HCT116 (cell line): Measurements from ENCODE around the gene EFCAB7. TPM values are rescaled to one million over a fixed set of nuclear protein-coding genes. Genes with fewer than 3 reads are reported as not detected.

Experiments
- ATAC-seq: fragments of 200-7000 bp; cut with Tn5 transposase; 2 replicates; pipeline ENCODE4 v1.9.1; 2020; ENCODE audit warnings: mild to moderate bottlenecking, moderate library complexity
- BruUV-seq: library from RNA; stranded (reverse); fragments of 400-500 nt; replicated peaks from 2 replicates; lab custom pipeline; 2021; lab: Mats Ljungman, UMichigan
- CTCF ChIA-PET: fragments of 300-600 bp; sonication (Branson Sonifier 250); formaldehyde crosslinking; loops from one replicate; lab custom pipeline; 2021; ENCODE audit warnings: antibody characterized with exemption; lab: Charles Lee
- POLR2A ChIA-PET: fragments of 300-600, 350-600 bp; sonication (Branson Sonifier 250); formaldehyde crosslinking; loops from one replicate; lab custom pipeline; 2021; ENCODE audit warnings: antibody characterized with exemption; lab: Charles Lee
- RAD21 ChIA-PET, 2 experiments: fragments of 300-600 bp; sonication (Branson Sonifier 250); formaldehyde crosslinking; loops; one replicate each; lab custom pipeline; 2023; ENCODE audit warnings: low total read pairs in 2 of 2; ENCODE audit not compliant: uncharacterized antibody in 2 of 2, unreplicated experiment in 2 of 2, low non-redundant PET in 1 of 2; lab: Charles Lee
- DNase-seq: peaks from one replicate; pipeline ENCODE4 v3.0.0-alpha.2; 2010; ENCODE audit warnings: low read depth, low spot score
- H2AFZ ChIP-seq: fragments of 200-600 bp; shearing (Covaris generic), sonication (generic); 2 replicates; pipeline ENCODE4 v1.6.1; 2017; ENCODE audit warnings: low read depth, mixed run types, mixed read lengths, antibody characterized with exemption, low read length; ENCODE audit not compliant: poor library complexity, severe bottlenecking
- H3K27ac ChIP-seq: 2 replicates; pipeline ENCODE4 v1.5.1; 2012; ENCODE audit warnings: low read depth, low read length
- H3K27me3 ChIP-seq: fragments of 200-600 bp; sonication (generic); 2 replicates; pipeline ENCODE4 v1.6.1; 2016; ENCODE audit warnings: mixed run types, low read length, mixed read lengths; ENCODE audit not compliant: insufficient read depth
- H3K36me3 ChIP-seq, 2 experiments: fragments of 200-500 bp in 1 of 2; fragments of 200-600 bp in 1 of 2; sonication (Bioruptor generic) in 1 of 2; sonication (generic) in 1 of 2; 2 replicates each; pipeline versions ENCODE4 v1.5.1 to v1.6.1; 2014 to 2016; ENCODE audit warnings: low read length in 2 of 2, inconsistent platforms in 1 of 2, mixed read lengths in 1 of 2, mixed run types in 1 of 2; ENCODE audit not compliant: insufficient read depth in 2 of 2, control insufficient read depth in 1 of 2
- H3K4me1 ChIP-seq, 2 experiments: fragments of 200-600 bp in 1 of 2; sonication (generic) in 1 of 2; 2 replicates each; pipeline versions ENCODE4 v1.5.1 to v1.6.1; 2012 to 2017; ENCODE audit warnings: low read length in 2 of 2, inconsistent platforms in 1 of 2, mild to moderate bottlenecking in 1 of 2, mixed read lengths in 1 of 2, mixed run types in 1 of 2, moderate library complexity in 1 of 2; ENCODE audit not compliant: insufficient read depth in 2 of 2, control insufficient read depth in 1 of 2
- H3K4me2 ChIP-seq: fragments of 200-600 bp; sonication (generic); 2 replicates; pipeline ENCODE4 v1.6.1; 2017; ENCODE audit warnings: mixed run types, low read length, mixed read lengths
- H3K4me3 ChIP-seq, 2 experiments: fragments of 200-600 bp in 1 of 2; sonication (generic) in 1 of 2; replicated peaks in 1 of 2; 2 replicates each; pipeline ENCODE4 v1.5.1; 2011 to 2016; ENCODE audit warnings: low read length in 2 of 2, control low read depth in 1 of 2, low read depth in 1 of 2, mild to moderate bottlenecking in 1 of 2, mixed read lengths in 1 of 2, mixed run types in 1 of 2
- H3K79me2 ChIP-seq: fragments of 200-600 bp; sonication (generic); 2 replicates; pipeline ENCODE4 v1.6.1; 2017; ENCODE audit warnings: mild to moderate bottlenecking, mixed run types, low read length, moderate library complexity, mixed read lengths; ENCODE audit not compliant: insufficient read depth
- H3K9ac ChIP-seq: fragments of 200-600 bp; sonication (generic); 2 replicates; pipeline ENCODE4 v1.6.1; 2016; ENCODE audit warnings: low read length, mixed read lengths
- H3K9me2 ChIP-seq: fragments of 200-600 bp; sonication (generic), shearing (Covaris generic); 2 replicates; pipeline ENCODE4 v1.6.1; 2017; ENCODE audit warnings: mixed run types, mild to moderate bottlenecking, moderate library complexity; ENCODE audit not compliant: insufficient read depth
- H3K9me3 ChIP-seq, 2 experiments: fragments of 200-500 bp in 1 of 2; fragments of 200-600 bp in 1 of 2; sonication (Bioruptor generic) in 1 of 2; sonication (generic) in 1 of 2; 2 replicates each; pipeline ENCODE4 v1.6.1; 2014 to 2017; ENCODE audit warnings: low read length in 2 of 2, mixed read lengths in 2 of 2, inconsistent platforms in 1 of 2, low read depth in 1 of 2, mild to moderate bottlenecking in 1 of 2, mixed run types in 1 of 2, moderate library complexity in 1 of 2; ENCODE audit not compliant: control insufficient read depth in 1 of 2, insufficient read depth in 1 of 2
- H4K20me1 ChIP-seq: fragments of 200-600 bp; sonication (generic), shearing (Covaris generic); 2 replicates; pipeline ENCODE4 v1.6.1; 2017; ENCODE audit warnings: mixed run types, mild to moderate bottlenecking, moderate library complexity; ENCODE audit not compliant: insufficient read depth
- ATF3 ChIP-seq: IDR thresholded peaks from 2 replicates; pipeline ENCODE4 v1.6.1; 2012
- CBX3 ChIP-seq: IDR thresholded peaks from 2 replicates; pipeline ENCODE4 v1.6.1; 2012; ENCODE audit warnings: low read depth
- ELF1 ChIP-seq: IDR thresholded peaks from 2 replicates; pipeline ENCODE4 v1.6.1; 2012; ENCODE audit warnings: low read depth, borderline replicate concordance
- EZH2phosphoT487 ChIP-seq: fragments of 200-600 bp; IDR thresholded peaks from 2 replicates; pipeline ENCODE4 v1.6.1; 2018; ENCODE audit warnings: antibody characterized with exemption, borderline replicate concordance
- FOSL1 ChIP-seq: IDR thresholded peaks from 2 replicates; pipeline ENCODE4 v1.6.1; 2012; ENCODE audit warnings: low read depth
- JUND ChIP-seq: IDR thresholded peaks from 2 replicates; pipeline ENCODE4 v1.6.1; 2012
- MAX ChIP-seq: IDR thresholded peaks from 2 replicates; pipeline ENCODE4 v1.6.1; 2012
- RAD21 ChIP-seq: IDR thresholded peaks from 2 replicates; pipeline ENCODE4 v1.6.1; 2012; ENCODE audit warnings: low read depth, mild to moderate bottlenecking
- SIN3A ChIP-seq: IDR thresholded peaks from 2 replicates; pipeline ENCODE4 v1.6.1; 2012; ENCODE audit warnings: low read depth
- SRF ChIP-seq: IDR thresholded peaks from 2 replicates; pipeline ENCODE4 v1.6.1; 2012; ENCODE audit warnings: low read depth
- TCF7L2 ChIP-seq: IDR thresholded peaks from 2 replicates; pipeline ENCODE4 v1.7.0; 2011; ENCODE audit warnings: borderline replicate concordance, inconsistent platforms; ENCODE audit not compliant: insufficient read depth, insufficient read length; ENCODE audit errors: extremely low read depth
- ZFX ChIP-seq: fragments of 450-650 bp; IDR thresholded peaks from 2 replicates; pipeline ENCODE4 v1.6.1; 2017
- ZNF274 ChIP-seq: fragments of 200-500 bp; sonication (Bioruptor generic); IDR thresholded peaks from 2 replicates; pipeline ENCODE4 v1.6.1; 2014; ENCODE audit warnings: mild to moderate bottlenecking, low read depth, low read length, inconsistent platforms
- intact Hi-C: fragments of 100-400 bp; cut with micrococcal nuclease; formaldehyde crosslinking; loops from 2 replicates; pipeline ENCODE4 v1.10.0; 2022
- total RNA-seq: library from RNA; stranded (reverse); gene quantifications from one replicate; pipeline ENCODE4 v1.2.1, GENCODE V29; 2021; ENCODE audit not compliant: unreplicated experiment
- TF ChIP-seq, protein P1 (sequence below), 3 experiments: fragments of 200-600 bp in 1 of 3; sonication (generic) in 1 of 3; IDR thresholded peaks in 2 of 3; conservative IDR thresholded peaks in 1 of 3; 2 replicates each; pipeline ENCODE4 v1.5.1; 2012 to 2017; ENCODE audit warnings: low read depth in 2 of 3, low read length in 2 of 3, antibody characterized with exemption in 1 of 3, borderline replicate concordance in 1 of 3, control low read depth in 1 of 3, mild to moderate bottlenecking in 1 of 3, mixed read lengths in 1 of 3, mixed run types in 1 of 3, moderate library complexity in 1 of 3; ENCODE audit not compliant: insufficient read depth in 1 of 3

The EFCAB7 gene
- total RNA-seq, 1 experiment from 2014 or later, result 6.0 TPM

DNA sequence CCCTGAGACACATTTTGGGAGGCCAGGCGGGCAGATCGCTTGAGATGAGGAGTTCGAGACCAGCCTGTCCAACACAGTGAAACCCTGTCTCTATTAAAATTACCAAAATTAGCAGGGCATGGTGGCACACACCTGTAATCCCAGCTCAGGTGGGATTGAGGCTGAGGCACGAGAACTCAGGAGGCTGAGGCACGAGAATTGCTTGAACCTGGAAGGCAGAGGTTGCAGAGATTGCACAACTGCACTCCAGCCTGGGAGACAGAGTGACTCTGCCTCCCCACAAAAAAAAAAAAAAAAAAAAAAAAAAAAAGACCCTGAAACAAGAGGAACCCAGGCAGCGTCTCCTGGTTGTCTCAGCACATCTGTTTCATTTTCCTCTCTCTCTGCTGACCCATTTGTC lies 94.1 kb downstream of the EFCAB7 start:
- DNase-seq (no peak), ATAC-seq (no peak)
- H3K4me1 ChIP-seq, result no peaks in the 10 kb centered on the region; a peak in 1 of 4 replicates
- H3K27me3 ChIP-seq, result no peaks in the 10 kb centered on the region
- no TSS peak for BruUV-seq
- no peak overlapping the region for H3K4me3 ChIP-seq
- TF ChIP-seq FOSL1 (no peak), ZNF274 (no peak), ELF1 (no peak), MAX (no peak), EZH2phosphoT487 (no peak), CBX3 (no peak), RAD21 (no peak), ATF3 (no peak), JUND (no peak), TCF7L2 (no peak), ZFX (no peak), SIN3A (no peak), SRF (no peak)
- TF ChIP-seq, protein P1, sequence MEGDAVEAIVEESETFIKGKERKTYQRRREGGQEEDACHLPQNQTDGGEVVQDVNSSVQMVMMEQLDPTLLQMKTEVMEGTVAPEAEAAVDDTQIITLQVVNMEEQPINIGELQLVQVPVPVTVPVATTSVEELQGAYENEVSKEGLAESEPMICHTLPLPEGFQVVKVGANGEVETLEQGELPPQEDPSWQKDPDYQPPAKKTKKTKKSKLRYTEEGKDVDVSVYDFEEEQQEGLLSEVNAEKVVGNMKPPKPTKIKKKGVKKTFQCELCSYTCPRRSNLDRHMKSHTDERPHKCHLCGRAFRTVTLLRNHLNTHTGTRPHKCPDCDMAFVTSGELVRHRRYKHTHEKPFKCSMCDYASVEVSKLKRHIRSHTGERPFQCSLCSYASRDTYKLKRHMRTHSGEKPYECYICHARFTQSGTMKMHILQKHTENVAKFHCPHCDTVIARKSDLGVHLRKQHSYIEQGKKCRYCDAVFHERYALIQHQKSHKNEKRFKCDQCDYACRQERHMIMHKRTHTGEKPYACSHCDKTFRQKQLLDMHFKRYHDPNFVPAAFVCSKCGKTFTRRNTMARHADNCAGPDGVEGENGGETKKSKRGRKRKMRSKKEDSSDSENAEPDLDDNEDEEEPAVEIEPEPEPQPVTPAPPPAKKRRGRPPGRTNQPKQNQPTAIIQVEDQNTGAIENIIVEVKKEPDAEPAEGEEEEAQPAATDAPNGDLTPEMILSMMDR (IDR thresholded peaks at IDR 0.05 in 2 of 3, conservative IDR thresholded peaks at IDR 0.05 in 1 of 3; ENCODE audit: borderline replicate concordance in 1 of 3, insufficient read depth in 1 of 3, low read depth in 2 of 3, low read length in 2 of 3), result no peak
- H2AFZ ChIP-seq, result no peak overlapping the region
- H3K9me3 ChIP-seq, result no peaks in the 10 kb centered on the region
- H3K4me2 ChIP-seq, result no peak overlapping the region
- CTCF ChIA-PET, result interaction anchor here (1.0 to 2.7 kb wide), 6 partner anchors 57 to 629 kb away, joined by 3 to 15 read pairs (median 8); no protein-coding TSS in a partner anchor
- no peaks in the 10 kb centered on the region for H3K9me2 ChIP-seq
- no peak overlapping the region for H3K9ac ChIP-seq
- no peaks in the 10 kb centered on the region for H4K20me1 ChIP-seq
- no peak overlapping the region for H3K27ac ChIP-seq
- intact Hi-C loops, result no loop called here
- RAD21 ChIA-PET, result interaction anchor here (0.9 to 1.5 kb wide), 5 partner anchors 57 to 629 kb away, joined by 3 to 7 read pairs (median 4); no protein-coding TSS in a partner anchor
- POLR2A ChIA-PET, result no interaction called here
- no peaks in the 10 kb centered on the region for H3K79me2 ChIP-seq
- H3K36me3 ChIP-seq, result no peaks in the 10 kb centered on the region
